T-helper 1 cell (primary cell): ENCODE data around the gene AOAH.

Experiments
- DNase-seq, 5 donors: peaks; one replicate each; pipeline ENCODE4 v3.0.0-alpha.2; 2012 to 2020

AOAH gene

GRCh38 chr7:36626111-36626510, 98.2 kb downstream of the AOAH start:
- DNase-seq, result no peak

- no peak for DNase-seq
Measured at GRCh38 chr7:36625247-36625646, 99.0 kb downstream of the AOAH start.

GRCh38 chr7:36623247-36623646, 101.0 kb downstream of the AOAH start:
- DNase-seq, result no peak

- no peak for DNase-seq
Measured at GRCh38 chr7:36621396-36621795, 102.9 kb downstream of the AOAH start.

- DNase-seq, result no peak
Measured at GRCh38 chr7:36620166-36620708, 104.1 kb downstream of the AOAH start.

DNA sequence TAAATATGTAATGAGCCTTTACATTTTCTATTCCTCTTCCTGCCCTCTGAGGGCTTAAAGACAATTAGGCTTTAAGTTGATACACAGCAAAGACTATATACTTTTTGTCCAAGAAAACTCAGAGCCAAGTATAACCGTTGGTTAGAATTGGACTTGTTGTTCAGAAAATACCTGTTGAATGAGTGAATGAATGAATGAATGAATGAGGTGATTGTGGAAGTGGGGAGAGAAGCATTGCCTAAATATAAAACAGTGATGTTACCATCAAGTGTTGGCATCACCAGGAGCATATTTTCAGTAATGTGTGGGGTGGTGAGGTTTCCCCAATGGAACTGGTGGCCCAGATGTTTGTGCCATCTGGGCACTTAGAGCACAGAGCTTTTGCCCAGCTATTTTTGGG, 106.9 kb downstream of the AOAH start:
- no peak for DNase-seq

DNA sequence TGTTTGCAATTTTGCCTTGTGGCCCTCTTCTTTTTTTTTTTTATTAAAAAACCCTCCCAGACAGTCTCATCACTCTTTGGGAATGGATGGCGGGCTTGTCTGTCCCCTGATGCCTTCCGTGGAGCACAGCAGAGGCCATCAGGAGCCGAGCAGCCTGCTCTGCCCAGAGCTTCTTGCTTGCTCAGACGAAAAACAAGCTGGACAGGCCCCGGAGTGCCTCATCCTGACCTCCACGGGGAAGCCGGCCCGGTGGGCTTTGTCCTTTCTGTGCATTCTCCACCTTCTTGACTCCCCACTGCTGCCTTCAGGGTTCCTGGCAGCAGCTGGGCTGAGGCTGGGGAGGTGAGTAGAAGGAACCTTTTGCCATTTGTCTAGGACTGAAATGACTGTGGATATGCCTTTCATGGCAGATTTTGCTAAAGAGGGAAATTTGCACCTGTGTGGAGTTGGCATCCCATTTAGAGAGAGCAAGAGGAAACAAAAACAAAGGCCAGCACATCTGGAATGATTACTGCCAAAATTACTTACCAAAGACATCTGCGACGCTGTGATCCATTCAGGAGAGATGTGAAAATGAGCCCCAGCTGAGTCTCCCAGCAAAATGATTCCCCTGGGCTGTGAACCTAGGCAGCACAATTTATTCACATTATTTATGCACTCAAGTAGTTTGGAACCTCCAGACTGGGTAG, 108.3 kb downstream of the AOAH start:
- DNase-seq, result no peak

- DNase-seq, result no peak
Measured at GRCh38 chr7:36614959-36615358, 109.3 kb downstream of the AOAH start.

GRCh38 chr7:36613031-36613614, 111.2 kb downstream of the AOAH start:
- no peak for DNase-seq

DNA sequence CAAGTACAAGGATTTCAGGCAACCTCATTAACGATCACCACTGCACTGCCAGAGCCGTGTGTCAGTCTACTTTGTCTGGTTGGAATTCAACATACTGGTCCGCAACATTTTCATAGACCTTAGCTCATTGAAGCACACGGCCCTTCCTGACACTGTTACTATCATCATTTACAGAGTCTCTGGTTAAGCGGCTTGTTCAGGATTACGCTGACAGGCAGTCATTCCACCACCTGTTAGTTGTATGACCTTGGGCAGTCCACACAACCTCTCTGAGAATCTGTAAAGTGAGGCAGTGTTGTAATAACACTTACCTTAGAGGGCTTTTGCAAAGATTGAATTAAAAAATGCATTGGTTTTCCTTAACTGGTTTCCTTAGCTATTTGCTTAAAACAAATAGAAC, 112.6 kb downstream of the AOAH start:
- no peak for DNase-seq

DNA sequence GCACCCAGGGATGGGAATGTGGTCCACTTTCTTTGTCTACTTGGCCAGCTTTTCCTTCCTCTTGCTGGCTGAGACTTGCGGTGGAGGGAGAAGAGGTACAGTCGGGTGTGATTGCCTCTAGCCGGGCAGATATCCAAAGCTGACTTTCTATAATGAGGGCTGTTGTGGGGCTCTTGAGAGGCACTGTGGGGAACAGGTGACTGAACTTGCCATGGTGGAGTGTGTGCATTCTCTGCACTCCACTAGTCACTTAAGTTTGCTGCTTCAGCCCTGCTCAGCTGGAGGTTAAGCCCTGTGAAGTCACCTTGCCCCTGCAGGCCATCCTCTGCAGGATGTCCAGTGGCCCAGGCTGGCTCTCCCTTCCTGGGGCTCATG, 116.6 kb downstream of the AOAH start:
- DNase-seq, result no peak

- no peak for DNase-seq
Measured at GRCh38 chr7:36606976-36607720, 117.1 kb downstream of the AOAH start.

GRCh38 chr7:36606153-36606975, 117.9 kb downstream of the AOAH start:
- DNase-seq, result no peak

DNA sequence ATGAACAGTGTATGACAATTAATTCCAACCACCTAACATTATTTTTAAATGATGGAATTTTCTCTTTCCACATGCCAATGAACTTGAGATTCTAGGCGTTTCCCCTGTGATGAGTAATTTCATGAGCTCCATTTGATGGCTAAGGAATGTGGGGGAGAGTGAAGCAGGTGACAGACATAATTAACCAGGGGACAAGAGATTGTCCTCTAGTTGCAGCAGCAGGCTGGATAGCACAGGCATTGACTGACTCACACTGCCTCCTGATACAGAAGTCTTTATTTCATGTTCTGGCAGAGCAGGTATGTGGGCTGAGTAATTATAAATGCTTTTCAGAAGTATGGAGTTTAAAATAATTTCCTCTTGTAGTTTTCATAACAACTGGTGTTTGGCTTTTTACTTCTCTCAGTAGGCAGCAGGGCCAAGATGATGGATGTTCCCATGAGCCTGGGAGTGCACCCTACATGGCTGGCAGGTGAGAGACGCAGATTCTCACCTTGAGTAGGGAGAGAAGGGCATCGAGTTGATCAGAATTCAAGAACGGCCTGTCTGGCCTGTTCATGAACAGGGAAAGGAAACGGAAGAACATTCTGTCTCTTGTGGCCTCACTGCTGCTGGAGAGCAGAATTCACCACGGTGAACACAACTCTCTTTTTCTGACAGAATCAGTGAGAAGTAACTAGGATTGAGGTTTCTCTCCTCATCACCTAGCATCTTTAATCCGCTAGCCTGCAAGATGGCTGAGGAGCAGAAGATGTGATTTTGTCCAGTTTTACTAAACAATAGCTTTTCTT, 118.8 kb downstream of the AOAH start:
- no peak for DNase-seq

DNA sequence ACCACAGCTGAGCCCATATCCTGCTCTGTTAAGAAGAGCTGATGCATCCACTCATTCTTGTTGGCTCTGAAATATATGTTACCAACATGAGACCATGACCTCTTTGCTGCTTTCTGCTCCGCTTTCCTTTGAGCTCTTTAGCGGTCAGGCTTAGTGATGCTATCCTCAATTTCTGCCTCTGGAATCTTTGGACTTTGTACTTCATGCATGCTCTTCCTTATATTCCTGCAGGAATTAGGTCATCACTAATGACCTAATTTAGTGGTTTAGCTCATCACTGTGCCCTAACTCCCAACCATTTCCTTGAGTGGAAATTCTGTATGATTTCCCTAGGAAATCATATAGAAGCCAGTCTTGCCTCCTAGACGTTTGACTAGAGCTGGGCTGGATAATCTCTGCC, 119.5 kb downstream of the AOAH start:
- no peak for DNase-seq

DNA sequence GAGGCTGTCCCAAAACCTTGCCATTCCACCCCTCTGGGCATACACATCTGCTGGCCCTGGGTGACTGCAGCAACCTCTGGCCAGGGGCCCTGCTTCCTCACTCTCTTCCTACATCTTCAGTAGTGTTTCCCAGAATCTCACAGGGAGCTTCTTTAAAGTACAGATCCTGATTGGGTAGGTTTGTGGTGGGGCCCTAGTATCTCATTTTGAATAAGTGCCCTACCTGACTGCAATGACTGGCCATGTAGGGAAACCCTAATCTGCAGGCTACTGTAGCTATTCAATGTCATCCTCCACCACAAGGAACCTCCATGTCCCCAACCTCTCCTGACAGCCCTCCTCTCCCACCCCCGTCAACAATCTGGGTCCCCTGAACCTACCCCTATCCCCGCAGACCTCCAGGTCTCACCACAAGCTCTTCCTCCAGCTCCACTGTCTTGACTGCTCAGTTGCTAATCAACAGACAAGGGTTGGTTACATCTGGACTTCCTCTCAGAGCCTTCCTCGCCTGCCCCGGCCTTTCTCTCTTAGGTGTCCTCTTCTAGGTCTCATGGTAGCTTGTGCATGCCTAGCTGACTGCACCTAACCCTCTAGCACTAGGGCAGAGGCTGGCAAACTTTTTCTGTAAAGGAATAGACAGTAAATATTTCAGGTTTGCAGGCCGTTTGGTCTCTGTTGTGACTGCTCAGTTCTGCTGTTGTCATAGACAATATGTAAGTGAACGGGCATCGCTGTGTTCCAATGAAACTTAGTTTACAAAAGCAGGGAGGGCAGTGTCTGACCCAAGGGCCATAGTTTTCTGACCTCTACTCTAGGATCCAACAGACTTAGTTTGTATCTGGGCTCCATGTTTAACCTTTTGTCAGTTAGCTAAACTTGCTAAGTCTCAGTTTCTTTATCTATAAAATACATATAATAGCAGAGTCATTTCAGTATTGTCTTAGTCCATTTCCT, 121.1 kb downstream of the AOAH start:
- DNase-seq, result peak in 1 of 5 donors; percentile 30

DNA sequence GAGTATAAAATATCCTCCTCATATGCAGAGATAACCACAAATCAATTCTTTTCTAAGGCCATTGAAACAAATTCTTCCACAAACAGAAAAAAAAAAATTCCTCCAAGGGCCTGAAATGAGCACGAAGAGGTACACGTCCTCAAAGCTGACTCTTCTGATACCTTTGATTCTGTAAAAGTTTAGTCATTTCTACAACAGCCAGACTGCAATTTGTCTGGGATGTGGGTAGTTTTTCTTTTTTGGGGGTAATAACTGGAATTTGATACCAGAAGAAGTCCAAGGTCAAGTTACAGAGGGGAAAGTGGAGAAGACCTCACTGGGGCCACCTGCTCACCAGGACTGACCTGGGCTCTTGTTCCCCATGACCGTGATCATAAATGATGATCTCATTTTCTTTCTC, 121.8 kb downstream of the AOAH start:
- peak in 1 of 5 donors; percentile 11 for DNase-seq

GRCh38 chr7:36601601-36602000, 122.7 kb downstream of the AOAH start:
- no peak for DNase-seq

DNA sequence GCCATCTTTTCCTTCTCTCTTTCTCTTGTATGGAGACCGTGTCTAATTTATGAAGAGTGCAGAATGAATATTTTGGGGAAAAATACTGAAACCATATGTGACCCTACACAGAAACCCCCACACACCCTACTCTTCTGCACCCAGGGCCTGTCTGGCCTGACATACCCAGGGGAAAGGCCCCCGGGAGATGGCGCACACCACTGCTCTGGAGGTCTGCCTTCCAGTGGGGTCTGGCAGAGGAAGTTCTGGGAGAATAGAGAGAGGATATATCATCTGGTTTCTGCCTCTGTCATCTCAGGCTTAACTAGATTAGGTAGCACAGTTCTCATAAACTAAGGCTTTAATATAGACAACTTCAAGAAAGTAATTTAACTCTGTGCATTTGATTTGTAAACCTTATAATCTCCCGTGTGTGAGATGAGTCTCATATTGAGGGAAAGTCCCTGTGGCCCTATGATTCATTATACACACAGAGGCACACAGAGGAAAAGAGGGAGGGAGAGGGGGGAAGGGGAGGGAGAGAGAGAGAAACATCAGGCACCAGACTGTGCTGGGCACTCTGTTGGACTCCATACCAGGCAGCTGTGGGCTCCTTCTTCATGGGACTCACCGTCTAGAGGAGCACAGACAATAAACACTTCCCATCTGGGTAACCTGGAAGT, 123.3 kb downstream of the AOAH start:
- DNase-seq, result peak in 1 of 5 donors; percentile 48

DNA sequence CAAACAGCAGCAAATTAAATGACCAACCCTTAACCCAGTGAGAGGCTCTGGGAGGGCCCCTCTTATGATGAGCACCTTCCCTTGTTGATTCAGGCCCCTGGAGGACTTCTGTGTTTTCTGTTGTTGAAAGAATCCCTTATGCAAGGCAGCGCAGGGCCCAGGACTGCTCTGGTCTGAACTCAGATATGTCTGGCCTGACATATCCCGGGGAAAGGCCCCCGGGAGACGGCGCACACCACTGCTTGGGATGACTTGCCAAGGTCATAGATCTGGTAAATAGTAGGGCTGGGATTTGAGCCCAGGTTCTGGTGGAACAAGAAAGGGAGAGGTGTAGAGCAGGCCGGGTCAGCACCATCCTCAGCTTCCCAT, 124.0 kb downstream of the AOAH start:
- no peak for DNase-seq
